Neural crest cell (in vitro differentiated cells): ENCODE measurements around the gene LRTM2. TPM values are rescaled to one million over a fixed set of nuclear protein-coding genes. Genes with fewer than 3 reads are reported as not detected.

Experiments used
- DNase-seq: peaks from one replicate; pipeline ENCODE4 v3.0.0; 2021; ENCODE audit warnings: low read depth, mixed read lengths, low spot score
- H3K27ac Mint-ChIP-seq: one replicate; pipeline ENCODE4 v1.8.0; 2021; ENCODE audit warnings: mild to moderate bottlenecking, mixed read lengths; ENCODE audit not compliant: unreplicated experiment
- H3K27me3 Mint-ChIP-seq: 2 replicates; pipeline ENCODE4 v1.8.0; 2021; ENCODE audit warnings: low read depth, mild to moderate bottlenecking, mixed read lengths
- H3K36me3 Mint-ChIP-seq: 2 replicates; pipeline ENCODE4 v1.8.0; 2021; ENCODE audit warnings: low read depth, mild to moderate bottlenecking, mixed read lengths
- H3K4me1 Mint-ChIP-seq: 2 replicates; pipeline ENCODE4 v1.8.0; 2021; ENCODE audit warnings: mixed read lengths
- H3K4me3 Mint-ChIP-seq: one replicate; pipeline ENCODE4 v1.8.0; 2021; ENCODE audit warnings: mild to moderate bottlenecking, mixed read lengths
- H3K9me3 Mint-ChIP-seq: 2 replicates; pipeline ENCODE4 v1.8.0; 2021; ENCODE audit warnings: mixed read lengths
- CTCF ChIP-seq: fragments of 200-600 bp; sonication (generic); conservative IDR thresholded peaks from 2 replicates; pipeline ENCODE4 v1.5.0; 2021; ENCODE audit warnings: antibody characterized with exemption, mild to moderate bottlenecking
- total RNA-seq: library from RNA; stranded (reverse); gene quantifications from 2 replicates; pipeline ENCODE4 v1.2.1, GENCODE V29; 2021

LRTM2 gene
- total RNA-seq, 1 donor from 2014 or later, result 0.19 TPM

GRCh38 chr12:1826867-1827705 is 6.7 kb downstream of the LRTM2 start:
- Mint-ChIP-seq H3K36me3 (no peaks in the 10 kb centered on the region), H3K27ac (no peak overlapping the region), H3K9me3 (no peaks in the 10 kb centered on the region), H3K4me3 (no peak overlapping the region), H3K27me3 (peaks cover 35% of the 10 kb centered on the region), H3K4me1 (peaks cover 13% of the 10 kb centered on the region)
- TF ChIP-seq CTCF, result no peak
- DNase-seq, result no peak

- Mint-ChIP-seq H3K27me3 (peaks cover 36% of the 10 kb centered on the region), H3K9me3 (no peaks in the 10 kb centered on the region), H3K4me1 (peaks cover 13% of the 10 kb centered on the region), H3K4me3 (no peak overlapping the region), H3K27ac (no peak overlapping the region), H3K36me3 (no peaks in the 10 kb centered on the region)
- no peak for TF ChIP-seq CTCF
- DNase-seq, result no peak
Measured at GRCh38 chr12:1827826-1828805, 7.8 kb downstream of the LRTM2 start.

- no peaks in the 10 kb centered on the region for H3K9me3 Mint-ChIP-seq
- no peaks in the 10 kb centered on the region for H3K36me3 Mint-ChIP-seq
- no peak for DNase-seq
- no peak overlapping the region for H3K27ac Mint-ChIP-seq
- peaks cover 13% of the 10 kb centered on the region for H3K4me1 Mint-ChIP-seq
- H3K27me3 Mint-ChIP-seq, result peaks cover 42% of the 10 kb centered on the region
- TF ChIP-seq CTCF, result no peak
- H3K4me3 Mint-ChIP-seq, result no peak overlapping the region
Measured at GRCh38 chr12:1828856-1829255, 8.5 kb downstream of the LRTM2 start.

GRCh38 chr12:1829306-1829900 is 9.0 kb downstream of the LRTM2 start:
- no peaks in the 10 kb centered on the region for H3K9me3 Mint-ChIP-seq
- TF ChIP-seq CTCF, result no peak
- H3K4me1 Mint-ChIP-seq, result peaks cover 13% of the 10 kb centered on the region
- peaks cover 45% of the 10 kb centered on the region for H3K27me3 Mint-ChIP-seq
- no peaks in the 10 kb centered on the region for H3K36me3 Mint-ChIP-seq
- H3K4me3 Mint-ChIP-seq, result no peak overlapping the region
- DNase-seq, result no peak
- no peak overlapping the region for H3K27ac Mint-ChIP-seq

- no peaks in the 10 kb centered on the region for H3K9me3 Mint-ChIP-seq
- H3K27me3 Mint-ChIP-seq, result peaks cover 41% of the 10 kb centered on the region
- H3K36me3 Mint-ChIP-seq, result no peaks in the 10 kb centered on the region
- DNase-seq, result no peak
- no peak for TF ChIP-seq CTCF
- no peak overlapping the region for H3K27ac Mint-ChIP-seq
- no peak overlapping the region for H3K4me3 Mint-ChIP-seq
- peaks cover 16% of the 10 kb centered on the region for H3K4me1 Mint-ChIP-seq
Measured at GRCh38 chr12:1830401-1830845, 10.1 kb downstream of the LRTM2 start.
